Measurements from ENCODE around the gene TSPAN18.

Gene TSPAN18

GRCh38 chr11:44759743-44760476 lies 33.1 kb downstream of the TSPAN18 start:
- in situ Hi-C loops (cut with MboI; ENCODE audit: low sequenced_read_pairs): no loop called here

DNA sequence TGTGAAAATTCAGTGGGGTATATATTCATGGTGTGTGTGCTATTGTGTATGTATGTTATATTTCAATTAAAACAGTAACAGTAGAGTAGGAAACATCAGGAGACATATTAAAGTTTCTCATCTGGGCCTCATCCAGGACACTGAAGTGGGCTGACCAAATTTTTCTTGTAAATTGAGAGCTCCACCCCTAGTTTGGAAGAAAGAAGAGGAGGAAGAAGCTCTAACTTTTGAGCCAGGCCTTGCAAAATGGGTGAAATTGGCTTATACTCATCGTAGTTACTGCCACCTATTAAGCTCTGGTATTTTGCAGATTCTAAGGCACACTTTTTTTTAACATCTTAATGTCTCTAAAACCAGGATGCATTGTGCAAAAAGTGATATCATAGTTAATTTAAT lies 33.7 kb downstream of the TSPAN18 start:
- in situ Hi-C loops (cut with MboI; ENCODE audit: low sequenced_read_pairs): no loop called here

DNA sequence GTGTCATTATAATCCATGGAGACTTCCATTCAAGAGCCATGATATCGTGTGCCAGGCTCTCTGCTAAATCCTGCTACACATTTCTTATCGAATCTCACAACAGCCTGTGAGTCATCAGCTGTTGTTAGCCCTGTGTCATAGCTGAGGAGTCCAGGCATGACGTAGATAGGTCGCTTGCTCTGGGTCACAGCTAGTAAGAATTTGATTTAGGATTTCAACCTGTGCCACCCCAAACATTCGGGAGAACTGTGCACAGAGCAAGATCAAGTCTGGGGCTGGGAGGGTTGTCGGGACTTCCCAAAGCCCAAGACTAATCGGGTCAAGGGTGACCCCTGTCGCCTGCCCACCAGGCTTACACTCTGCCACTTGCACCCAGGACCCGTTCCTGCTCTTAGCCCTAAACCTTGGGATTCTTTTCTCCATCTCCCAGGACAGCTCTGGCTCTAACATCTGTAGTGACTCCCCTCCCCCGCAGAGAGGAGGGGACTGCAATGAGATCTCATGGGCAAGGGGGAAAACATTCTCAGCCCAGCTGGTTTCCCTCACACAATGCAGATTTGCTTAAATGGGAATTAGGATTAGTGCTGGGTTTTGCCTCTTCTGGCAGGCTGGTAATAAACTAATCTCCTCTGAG lies 34.3 kb downstream of the TSPAN18 start:
- in situ Hi-C loops (cut with MboI; ENCODE audit: low sequenced_read_pairs): no loop called here

- in situ Hi-C loops (cut with MboI; ENCODE audit: low sequenced_read_pairs): no loop called here
Observed at GRCh38 chr11:44761551-44761961, 34.8 kb downstream of the TSPAN18 start.

DNA sequence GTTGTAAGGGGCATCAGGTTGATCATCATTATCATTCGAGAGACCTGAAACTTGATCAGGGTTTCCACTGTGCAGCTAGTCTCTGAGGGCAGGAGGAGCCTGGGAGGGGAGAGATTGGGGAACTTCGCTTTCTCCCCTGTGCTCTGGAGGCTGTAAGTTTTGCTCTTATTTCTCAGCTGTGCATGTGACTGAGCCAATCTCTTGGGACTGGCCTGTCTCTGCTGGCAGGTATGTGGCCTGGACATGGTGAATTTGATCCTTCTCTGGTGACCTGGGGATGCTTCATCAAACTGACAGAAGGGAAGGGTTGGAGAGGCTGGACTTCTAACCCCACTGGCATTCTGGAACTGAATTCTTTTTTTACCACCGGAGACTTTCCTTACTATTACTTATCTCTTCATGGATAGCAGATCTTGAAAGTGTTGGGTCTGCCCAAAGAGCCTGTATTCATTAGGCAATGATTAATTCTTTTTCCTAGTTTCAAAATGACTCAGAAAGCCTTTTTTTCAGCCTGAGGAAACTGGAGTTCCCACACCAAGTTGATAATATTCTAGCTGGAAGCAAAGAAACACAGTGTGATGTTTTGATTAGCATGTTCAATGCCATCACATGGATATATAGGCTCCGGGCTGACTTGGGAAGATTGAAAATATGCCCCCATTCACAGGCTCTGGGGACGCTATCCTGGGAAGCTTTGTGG lies 36.5 kb downstream of the TSPAN18 start:
- in situ Hi-C loops (cut with MboI; ENCODE audit: low sequenced_read_pairs): no loop called here

GRCh38 chr11:44764583-44764982 lies 37.8 kb downstream of the TSPAN18 start:
- in situ Hi-C loops (cut with MboI; ENCODE audit: low sequenced_read_pairs): no loop called here

GRCh38 chr11:44765026-44765595 lies 38.3 kb downstream of the TSPAN18 start:
- in situ Hi-C loops (cut with MboI; ENCODE audit: low sequenced_read_pairs): no loop called here

DNA sequence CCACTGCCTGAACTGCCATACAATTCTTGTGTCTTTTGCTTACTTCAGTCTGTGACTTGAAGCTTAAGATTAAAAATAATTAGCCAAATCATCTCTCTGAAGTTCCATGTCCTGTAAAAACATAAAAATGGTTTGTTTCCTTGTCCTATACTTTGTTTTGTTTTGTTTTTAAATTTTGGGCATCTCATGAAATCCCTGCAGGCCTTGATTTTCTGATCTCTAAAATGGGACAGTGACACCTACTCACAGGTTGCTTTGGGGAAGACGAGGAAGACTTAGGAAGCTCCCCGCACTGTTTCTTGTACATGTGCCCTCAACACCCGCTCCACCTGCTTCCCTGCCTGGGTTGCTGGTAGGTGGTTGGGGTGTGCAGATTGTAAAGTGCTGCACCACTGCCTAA lies 38.9 kb downstream of the TSPAN18 start:
- in situ Hi-C loops (cut with MboI; ENCODE audit: low sequenced_read_pairs): no loop called here

GRCh38 chr11:44766112-44766971 lies 39.6 kb downstream of the TSPAN18 start:
- in situ Hi-C loops (cut with MboI; ENCODE audit: low sequenced_read_pairs): no loop called here

GRCh38 chr11:44766972-44767278 lies 40.2 kb downstream of the TSPAN18 start:
- in situ Hi-C loops (cut with MboI; ENCODE audit: low sequenced_read_pairs): no loop called here

GRCh38 chr11:44767421-44767820 lies 40.7 kb downstream of the TSPAN18 start:
- in situ Hi-C loops (cut with MboI; ENCODE audit: low sequenced_read_pairs): no loop called here

GRCh38 chr11:44770401-44770800 lies 43.6 kb downstream of the TSPAN18 start:
- in situ Hi-C loops (cut with MboI; ENCODE audit: low sequenced_read_pairs): no loop called here

GRCh38 chr11:44771252-44771734 lies 44.5 kb downstream of the TSPAN18 start:
- in situ Hi-C loops (cut with MboI; ENCODE audit: low sequenced_read_pairs): no loop called here

GRCh38 chr11:44771841-44772240 lies 45.1 kb downstream of the TSPAN18 start:
- in situ Hi-C loops (cut with MboI; ENCODE audit: low sequenced_read_pairs): no loop called here

DNA sequence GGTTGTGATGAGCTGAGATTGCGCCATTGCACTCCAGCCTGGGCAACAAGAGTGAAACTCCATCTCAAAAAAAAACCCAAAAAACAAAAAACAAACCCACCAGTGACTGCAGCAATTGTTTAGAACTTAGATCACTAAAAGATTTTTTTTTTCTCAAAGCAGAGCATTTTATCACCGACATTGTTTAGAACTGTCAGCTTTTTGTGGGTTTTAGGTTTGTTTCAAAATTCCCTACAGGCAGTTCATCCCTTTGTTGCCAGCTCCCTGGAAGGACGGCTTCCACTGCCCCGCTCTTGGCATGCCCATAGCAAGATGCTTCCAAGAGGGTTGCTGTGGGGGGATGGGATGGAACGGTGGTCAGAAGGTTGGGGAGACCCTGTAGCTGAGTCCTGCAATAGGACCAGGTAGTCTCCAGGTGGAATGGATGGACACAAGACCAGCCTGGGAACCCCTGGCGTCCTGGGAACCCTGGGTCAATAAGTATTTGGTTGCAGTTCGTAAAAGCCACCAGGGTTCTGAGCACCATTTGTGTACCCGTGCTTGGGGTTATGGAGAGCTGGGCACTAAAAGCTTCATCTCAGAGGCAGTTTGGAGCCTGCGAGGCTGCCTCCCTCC lies 46.7 kb downstream of the TSPAN18 start:
- in situ Hi-C loops (cut with MboI; ENCODE audit: low sequenced_read_pairs): no loop called here

GRCh38 chr11:44774108-44774507 lies 47.3 kb downstream of the TSPAN18 start:
- in situ Hi-C loops (cut with MboI; ENCODE audit: low sequenced_read_pairs): no loop called here

DNA sequence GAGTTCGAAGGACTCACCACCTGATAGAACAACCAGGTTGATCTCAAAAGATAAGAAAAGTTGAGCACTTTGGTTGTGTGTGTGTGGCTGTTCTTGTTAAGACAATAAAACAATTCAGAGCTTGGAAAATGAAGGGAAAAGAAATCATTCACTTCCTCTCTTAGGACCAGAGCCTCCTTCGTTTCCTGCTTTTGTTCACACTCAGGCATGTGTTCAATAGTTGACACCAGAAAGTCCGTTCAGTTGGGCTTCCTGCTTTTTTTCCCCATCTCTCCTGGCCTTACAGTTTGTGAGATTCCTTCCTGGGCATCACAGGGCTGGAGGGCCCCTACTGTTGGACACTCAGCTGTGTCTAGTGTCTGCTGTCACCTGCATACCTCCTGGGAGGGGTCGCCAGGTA lies 48.0 kb downstream of the TSPAN18 start:
- in situ Hi-C loops (cut with MboI; ENCODE audit: low sequenced_read_pairs): no loop called here

- in situ Hi-C loops (cut with MboI; ENCODE audit: low sequenced_read_pairs): no loop called here
Observed at GRCh38 chr11:44775366-44775984, 48.7 kb downstream of the TSPAN18 start.

DNA sequence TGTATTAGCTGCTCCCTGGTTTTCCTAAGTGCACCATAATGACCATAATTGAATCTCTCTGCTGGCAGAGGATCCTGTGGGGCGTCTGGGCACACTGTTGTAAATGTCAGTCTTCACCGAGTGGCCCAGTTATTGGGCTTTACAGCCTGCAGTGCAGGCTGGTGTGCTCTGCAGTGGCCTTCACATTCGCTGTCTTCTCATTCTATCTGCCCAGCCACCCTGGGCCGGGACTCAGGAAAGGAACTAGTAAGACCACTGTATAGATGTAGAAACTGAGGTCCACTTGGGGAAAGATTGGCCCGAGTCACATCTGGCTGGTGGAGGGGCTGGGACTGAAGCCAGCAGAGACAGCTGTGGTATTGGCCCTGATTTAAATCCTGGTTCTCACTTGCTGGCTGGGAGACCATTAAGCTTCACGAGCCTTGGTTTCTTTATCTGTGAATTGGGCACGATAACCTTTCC lies 49.3 kb downstream of the TSPAN18 start:
- in situ Hi-C loops (cut with MboI; ENCODE audit: low sequenced_read_pairs): no loop called here

Measured in hTERT RPE-1 (cell line).